WERI-Rb-1 (cell line): ENCODE measurements around the gene SMYD3.

Experiments
- DNase-seq: peaks from one replicate; pipeline ENCODE4 v3.0.0-alpha.2; 2020
- H3K27ac ChIP-seq: fragments of 250-450 bp; sonication (Bioruptor Pico); 2 replicates; pipeline ENCODE4 v1.5.1; 2020; ENCODE audit warnings: mild to moderate bottlenecking, moderate library complexity
- H3K27me3 ChIP-seq: fragments of 250-450 bp; sonication (Bioruptor Pico); 2 replicates; pipeline ENCODE4 v1.5.1; 2021; ENCODE audit warnings: mild to moderate bottlenecking, low read depth, moderate library complexity; ENCODE audit not compliant: insufficient read depth, severe bottlenecking
- H3K36me3 ChIP-seq: fragments of 250-450 bp; sonication (Bioruptor Pico); 2 replicates; pipeline ENCODE4 v1.5.1; 2020; ENCODE audit warnings: mild to moderate bottlenecking, moderate library complexity
- H3K4me3 ChIP-seq: 2 replicates; pipeline ENCODE4 v1.5.1; 2011; ENCODE audit warnings: low read depth, mild to moderate bottlenecking, control low read depth, low read length
- H3K9me3 ChIP-seq: fragments of 250-450 bp; sonication (Bioruptor Pico); 2 replicates; pipeline ENCODE4 v1.5.1; 2021; ENCODE audit warnings: mild to moderate bottlenecking, moderate library complexity; ENCODE audit not compliant: severe bottlenecking
- TF ChIP-seq, protein P1 (sequence below): IDR thresholded peaks from 2 replicates; pipeline ENCODE4 v1.5.1; 2011; ENCODE audit warnings: low read depth, mild to moderate bottlenecking, control low read depth, inconsistent platforms, low read length

SMYD3 gene

DNA sequence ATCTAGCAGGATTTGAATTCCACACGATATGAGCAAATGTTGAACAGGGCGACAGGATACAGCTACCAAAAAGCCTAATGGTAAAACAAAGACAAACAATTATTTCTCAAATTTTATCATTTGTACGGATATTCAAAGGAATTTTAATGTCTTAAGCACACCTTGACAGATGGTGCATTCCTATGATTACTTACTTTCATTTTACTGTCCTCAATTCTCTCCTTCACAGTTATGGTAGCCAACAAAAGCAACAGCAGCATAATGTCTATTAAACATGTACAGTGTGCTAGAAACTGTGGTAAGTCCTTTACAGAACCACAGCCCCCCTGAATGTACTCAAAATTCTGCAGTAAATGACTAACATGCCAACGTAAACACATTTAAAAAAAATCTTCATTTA lies 365.8 kb downstream of the SMYD3 start:
- Histone ChIP-seq H3K27ac (no peak overlapping the region), H3K4me3 (no peak overlapping the region), H3K9me3 (no peaks in the 10 kb centered on the region), H3K36me3 (no peaks in the 10 kb centered on the region), H3K27me3 (no peaks in the 10 kb centered on the region)
- no peak for DNase-seq
- TF ChIP-seq, protein P1, sequence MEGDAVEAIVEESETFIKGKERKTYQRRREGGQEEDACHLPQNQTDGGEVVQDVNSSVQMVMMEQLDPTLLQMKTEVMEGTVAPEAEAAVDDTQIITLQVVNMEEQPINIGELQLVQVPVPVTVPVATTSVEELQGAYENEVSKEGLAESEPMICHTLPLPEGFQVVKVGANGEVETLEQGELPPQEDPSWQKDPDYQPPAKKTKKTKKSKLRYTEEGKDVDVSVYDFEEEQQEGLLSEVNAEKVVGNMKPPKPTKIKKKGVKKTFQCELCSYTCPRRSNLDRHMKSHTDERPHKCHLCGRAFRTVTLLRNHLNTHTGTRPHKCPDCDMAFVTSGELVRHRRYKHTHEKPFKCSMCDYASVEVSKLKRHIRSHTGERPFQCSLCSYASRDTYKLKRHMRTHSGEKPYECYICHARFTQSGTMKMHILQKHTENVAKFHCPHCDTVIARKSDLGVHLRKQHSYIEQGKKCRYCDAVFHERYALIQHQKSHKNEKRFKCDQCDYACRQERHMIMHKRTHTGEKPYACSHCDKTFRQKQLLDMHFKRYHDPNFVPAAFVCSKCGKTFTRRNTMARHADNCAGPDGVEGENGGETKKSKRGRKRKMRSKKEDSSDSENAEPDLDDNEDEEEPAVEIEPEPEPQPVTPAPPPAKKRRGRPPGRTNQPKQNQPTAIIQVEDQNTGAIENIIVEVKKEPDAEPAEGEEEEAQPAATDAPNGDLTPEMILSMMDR = no peak

DNA sequence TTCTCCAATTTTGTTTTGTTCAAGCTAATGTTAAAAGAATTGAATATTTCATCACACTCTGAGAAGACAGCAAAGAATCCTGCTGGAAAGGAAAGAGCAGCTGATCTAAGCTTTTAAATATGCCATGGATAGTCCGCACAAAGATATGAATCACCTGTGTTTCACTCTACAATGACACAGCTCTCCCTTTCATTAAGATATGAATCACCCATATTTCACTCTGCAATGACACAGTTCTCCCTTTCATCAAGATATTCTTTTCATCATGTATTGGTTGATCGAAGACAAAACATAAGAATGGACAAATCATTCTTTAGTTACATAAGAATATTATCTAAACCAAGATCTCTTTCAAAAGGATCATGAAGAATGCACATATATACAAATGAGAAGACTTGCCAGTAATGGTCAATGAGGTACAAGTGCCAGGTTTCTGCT lies 367.3 kb downstream of the SMYD3 start:
- no peak for DNase-seq
- H3K27me3 ChIP-seq = no peaks in the 10 kb centered on the region
- H3K36me3 ChIP-seq = no peaks in the 10 kb centered on the region
- H3K9me3 ChIP-seq = no peaks in the 10 kb centered on the region
- H3K4me3 ChIP-seq = no peak overlapping the region
- TF ChIP-seq, protein P1 = no peak
- no peak overlapping the region for H3K27ac ChIP-seq

DNA sequence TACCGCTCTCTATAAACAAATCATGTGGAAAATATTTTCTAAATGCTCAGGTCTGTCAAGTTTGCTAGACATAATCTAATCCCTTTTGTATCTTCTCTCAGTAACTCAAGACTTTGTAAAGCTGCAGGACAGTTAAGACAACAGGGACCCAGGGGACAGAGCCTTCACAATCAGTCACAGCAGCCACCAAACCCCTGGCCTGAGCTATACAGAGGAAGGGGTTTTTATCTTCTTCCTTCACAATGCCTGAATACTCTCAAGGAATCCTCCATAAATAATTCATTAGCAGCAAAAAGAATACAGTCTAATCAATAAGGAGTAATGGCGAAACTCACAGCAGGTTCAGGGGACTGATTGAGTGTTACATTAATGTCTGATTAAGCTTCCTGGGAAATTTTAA lies 368.3 kb downstream of the SMYD3 start:
- Histone ChIP-seq H3K9me3 (no peaks in the 10 kb centered on the region), H3K36me3 (no peaks in the 10 kb centered on the region), H3K4me3 (no peak overlapping the region), H3K27me3 (no peaks in the 10 kb centered on the region), H3K27ac (no peak overlapping the region)
- TF ChIP-seq, protein P1 = no peak
- no peak for DNase-seq

DNA sequence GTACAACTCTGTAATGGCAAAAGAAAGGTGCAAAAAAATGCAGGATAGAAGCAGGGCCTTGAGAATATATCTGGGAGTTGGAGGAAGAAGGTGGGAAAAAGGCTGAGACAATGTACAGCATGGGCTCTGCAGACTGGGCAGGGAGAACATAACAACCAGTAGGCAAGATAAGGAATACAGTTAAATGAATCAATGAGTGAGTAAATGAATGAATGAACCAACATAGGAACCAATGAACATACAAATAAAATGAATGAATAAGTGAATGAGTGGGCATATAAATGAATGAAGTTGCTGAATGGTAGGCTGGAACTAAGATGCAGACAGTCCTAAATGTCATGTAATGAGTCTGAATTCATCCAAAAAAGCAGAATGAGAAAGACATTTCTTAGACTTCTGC lies 370.6 kb downstream of the SMYD3 start:
- no peak for DNase-seq
- H3K27ac ChIP-seq = no peak overlapping the region
- H3K36me3 ChIP-seq = no peaks in the 10 kb centered on the region
- H3K4me3 ChIP-seq = no peak overlapping the region
- H3K27me3 ChIP-seq = no peaks in the 10 kb centered on the region
- TF ChIP-seq, protein P1 = no peak
- H3K9me3 ChIP-seq = no peaks in the 10 kb centered on the region

DNA sequence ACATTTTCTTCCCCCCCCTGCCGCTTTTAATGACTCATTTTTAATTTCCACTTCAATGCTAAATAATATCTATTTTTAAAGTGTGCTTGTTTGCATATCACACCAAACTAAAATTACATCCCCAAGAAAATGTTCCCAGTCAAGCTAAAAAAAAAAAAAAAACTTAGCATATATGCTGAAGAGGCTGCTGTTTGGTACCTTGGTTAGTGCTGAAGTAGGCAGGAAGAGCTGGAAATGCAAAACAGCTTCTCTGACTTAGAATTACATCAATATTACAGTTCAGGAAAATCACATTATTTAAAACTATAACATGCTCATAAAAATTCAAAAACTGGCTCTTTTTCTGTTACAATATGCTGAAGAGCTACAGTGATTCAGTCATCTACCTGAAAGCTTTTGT lies 372.3 kb downstream of the SMYD3 start:
- H3K4me3 ChIP-seq = no peak overlapping the region
- no peaks in the 10 kb centered on the region for H3K9me3 ChIP-seq
- H3K27me3 ChIP-seq = no peaks in the 10 kb centered on the region
- no peak overlapping the region for H3K27ac ChIP-seq
- no peaks in the 10 kb centered on the region for H3K36me3 ChIP-seq
- no peak for DNase-seq
- TF ChIP-seq, protein P1 = no peak

DNA sequence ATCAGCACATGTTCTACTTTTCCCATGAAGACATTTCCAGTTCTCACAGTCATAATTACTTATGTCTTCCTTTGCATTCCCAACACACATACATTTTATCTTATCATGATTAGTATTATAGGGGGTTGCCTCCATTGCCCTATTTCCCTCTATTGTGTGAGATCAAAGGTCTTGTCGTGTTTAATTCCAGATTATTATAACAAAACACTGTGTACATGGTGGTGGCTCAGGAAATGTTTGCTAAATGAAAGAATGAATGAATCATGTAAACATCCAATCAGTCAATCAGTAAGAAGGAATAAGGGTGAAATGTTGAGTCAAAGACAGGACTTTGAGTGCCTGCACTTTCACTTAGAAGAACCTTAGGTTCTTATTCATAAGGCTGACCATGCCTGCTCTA lies 376.0 kb downstream of the SMYD3 start:
- Histone ChIP-seq H3K9me3 (no peaks in the 10 kb centered on the region), H3K27me3 (no peaks in the 10 kb centered on the region), H3K4me3 (no peak overlapping the region), H3K36me3 (no peaks in the 10 kb centered on the region), H3K27ac (no peak overlapping the region)
- no peak for DNase-seq
- TF ChIP-seq, protein P1 = no peak
